Loucy (cell line): ENCODE measurements around the gene OLFM1.
"Not testable (repeated sequence)": the region's sequence is repeated elsewhere in the genome, so short reads cannot be mapped to it uniquely, and the experiment has no call there.

Experiments
- EZH2phosphoT487 ChIP-seq: fragments of 200-600 bp; IDR thresholded peaks from 2 replicates; pipeline ENCODE4 v1.6.1; 2018; ENCODE audit warnings: antibody characterized with exemption, mild to moderate bottlenecking, moderate library complexity, borderline replicate concordance
- TF ChIP-seq, protein P1 (sequence below): fragments of 200-600 bp; sonication (generic); conservative IDR thresholded peaks from 2 replicates; pipeline ENCODE4 v1.5.1; 2014; ENCODE audit warnings: mild to moderate bottlenecking, antibody characterized with exemption, low read length

DNA sequence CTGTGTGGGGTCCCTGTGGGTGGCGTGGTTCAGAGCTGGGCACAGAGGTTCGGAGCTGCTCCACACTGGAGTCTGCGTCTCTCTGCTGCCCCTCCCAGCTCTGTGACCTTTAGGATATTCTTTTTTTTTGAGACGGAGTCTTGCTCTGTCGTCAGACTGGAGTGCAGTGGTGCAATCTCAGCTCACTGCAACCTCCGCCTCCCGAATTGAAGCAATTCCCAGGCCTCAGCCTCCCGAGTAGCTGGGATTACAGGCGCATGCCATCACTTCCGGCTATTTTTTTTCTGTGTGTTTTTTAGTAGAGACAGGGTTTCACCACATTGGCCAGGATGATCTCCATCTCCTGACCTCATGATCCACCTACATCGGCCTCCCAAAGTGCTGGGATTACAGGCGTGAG lies 24.1 kb downstream of the OLFM1 start:
- TF ChIP-seq, protein P1, sequence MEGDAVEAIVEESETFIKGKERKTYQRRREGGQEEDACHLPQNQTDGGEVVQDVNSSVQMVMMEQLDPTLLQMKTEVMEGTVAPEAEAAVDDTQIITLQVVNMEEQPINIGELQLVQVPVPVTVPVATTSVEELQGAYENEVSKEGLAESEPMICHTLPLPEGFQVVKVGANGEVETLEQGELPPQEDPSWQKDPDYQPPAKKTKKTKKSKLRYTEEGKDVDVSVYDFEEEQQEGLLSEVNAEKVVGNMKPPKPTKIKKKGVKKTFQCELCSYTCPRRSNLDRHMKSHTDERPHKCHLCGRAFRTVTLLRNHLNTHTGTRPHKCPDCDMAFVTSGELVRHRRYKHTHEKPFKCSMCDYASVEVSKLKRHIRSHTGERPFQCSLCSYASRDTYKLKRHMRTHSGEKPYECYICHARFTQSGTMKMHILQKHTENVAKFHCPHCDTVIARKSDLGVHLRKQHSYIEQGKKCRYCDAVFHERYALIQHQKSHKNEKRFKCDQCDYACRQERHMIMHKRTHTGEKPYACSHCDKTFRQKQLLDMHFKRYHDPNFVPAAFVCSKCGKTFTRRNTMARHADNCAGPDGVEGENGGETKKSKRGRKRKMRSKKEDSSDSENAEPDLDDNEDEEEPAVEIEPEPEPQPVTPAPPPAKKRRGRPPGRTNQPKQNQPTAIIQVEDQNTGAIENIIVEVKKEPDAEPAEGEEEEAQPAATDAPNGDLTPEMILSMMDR = not testable (repeated sequence)
- TF ChIP-seq EZH2phosphoT487 = not testable (repeated sequence)
